Activated T-helper 1 cell treated with anti-CD3 and anti-CD28 coated beads, Interleukin-12 subunit alpha, Interleukin-12 subunit beta, Interleukin-2, Interleukin-4 antibody, amounts not matched to agents 30 ng/mL and 10 ng/mL and 1 ng/mL, durations not matched to agents 14 hours and 24 hours and 36 hours (primary cell): ENCODE data around the gene SND1. TPM values are rescaled to one million over a fixed set of nuclear protein-coding genes. Genes with fewer than 3 reads are reported as not detected.

Source experiments
- DNase-seq: peaks from one replicate; pipeline ENCODE4 v3.0.0; 2021; ENCODE audit warnings: low spot score
- H3K27ac Mint-ChIP-seq: one replicate; pipeline ENCODE4 v1.8.0; 2021; ENCODE audit warnings: mild to moderate bottlenecking, mixed read lengths
- H3K27me3 Mint-ChIP-seq: one replicate; pipeline ENCODE4 v1.8.0; 2022; ENCODE audit warnings: mild to moderate bottlenecking, moderate library complexity, mixed read lengths; ENCODE audit not compliant: insufficient read depth
- H3K36me3 Mint-ChIP-seq: one replicate; pipeline ENCODE4 v1.8.0; 2021; ENCODE audit warnings: low read depth, mixed read lengths
- H3K4me1 Mint-ChIP-seq: one replicate; pipeline ENCODE4 v1.8.0; 2021; ENCODE audit warnings: low read depth, mixed read lengths
- H3K4me3 Mint-ChIP-seq: one replicate; pipeline ENCODE4 v1.8.0; 2021; ENCODE audit warnings: mild to moderate bottlenecking, moderate library complexity, mixed read lengths
- H3K9me3 Mint-ChIP-seq: one replicate; pipeline ENCODE4 v1.8.0; 2021; ENCODE audit warnings: mixed read lengths
- intact Hi-C: fragments of 100-400 bp; cut with micrococcal nuclease; formaldehyde crosslinking; loops from one replicate; pipeline ENCODE4 v1.15.1; 2024
- total RNA-seq: library from RNA; stranded (reverse); gene quantifications from 2 replicates; pipeline ENCODE4 v1.2.3, GENCODE V29; 2022

SND1 gene
- total RNA-seq, 1 donor from 2014 or later, result 292 TPM

DNA sequence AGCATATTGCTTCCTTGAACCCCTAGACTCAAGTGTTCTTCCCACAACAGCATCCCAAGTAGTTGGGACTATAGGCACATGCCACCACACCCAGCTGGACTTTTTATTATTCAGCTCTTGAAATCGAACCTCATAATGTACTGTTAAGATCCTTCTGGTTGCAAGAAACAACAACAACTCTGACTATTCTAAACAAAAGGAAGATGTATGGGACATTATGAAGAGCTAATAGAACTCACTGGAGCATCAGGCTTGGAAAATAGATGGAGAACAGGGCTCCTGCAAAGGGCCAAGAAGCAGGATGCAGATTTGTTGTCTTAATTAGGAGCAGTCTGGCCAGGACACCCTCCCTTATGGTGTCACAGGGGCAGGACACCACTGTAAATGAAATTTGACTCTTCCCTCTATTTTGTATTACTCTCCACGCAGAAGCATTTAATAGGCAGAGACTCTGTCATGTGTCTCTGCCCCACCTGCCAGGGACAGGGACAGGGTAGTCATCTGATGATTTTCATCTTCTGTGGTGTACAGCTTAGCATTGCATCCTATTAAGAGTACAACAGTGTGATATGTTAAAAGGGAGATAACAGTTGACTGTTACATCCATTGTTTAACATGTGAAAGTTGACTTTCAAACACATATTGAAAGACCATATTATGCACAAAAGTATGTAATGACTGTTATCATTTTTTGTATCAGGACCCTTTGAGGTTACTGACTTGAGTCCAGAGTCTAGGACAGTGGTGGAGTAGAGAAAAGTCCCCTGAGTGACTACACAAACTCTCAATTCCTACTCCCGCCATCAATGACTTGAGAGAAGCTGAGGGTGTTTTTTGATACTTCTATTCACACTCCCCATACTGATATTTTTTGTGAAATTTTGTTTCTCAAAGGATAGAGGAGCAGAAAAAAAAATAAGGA is 222.0 kb downstream of the SND1 start:
- intact Hi-C loops, result loop anchor here (1.0 to 2.0 kb wide), 3 partner anchors 18 to 24 kb away; no protein-coding TSS in a partner anchor
- no peak for DNase-seq
- Mint-ChIP-seq H3K27ac (peak overlapping the region; percentile 46), H3K4me1 (no peaks in the 10 kb centered on the region), H3K9me3 (no peaks in the 10 kb centered on the region), H3K36me3 (peaks cover 12% of the 10 kb centered on the region), H3K27me3 (no peaks in the 10 kb centered on the region), H3K4me3 (no peak overlapping the region)

DNA sequence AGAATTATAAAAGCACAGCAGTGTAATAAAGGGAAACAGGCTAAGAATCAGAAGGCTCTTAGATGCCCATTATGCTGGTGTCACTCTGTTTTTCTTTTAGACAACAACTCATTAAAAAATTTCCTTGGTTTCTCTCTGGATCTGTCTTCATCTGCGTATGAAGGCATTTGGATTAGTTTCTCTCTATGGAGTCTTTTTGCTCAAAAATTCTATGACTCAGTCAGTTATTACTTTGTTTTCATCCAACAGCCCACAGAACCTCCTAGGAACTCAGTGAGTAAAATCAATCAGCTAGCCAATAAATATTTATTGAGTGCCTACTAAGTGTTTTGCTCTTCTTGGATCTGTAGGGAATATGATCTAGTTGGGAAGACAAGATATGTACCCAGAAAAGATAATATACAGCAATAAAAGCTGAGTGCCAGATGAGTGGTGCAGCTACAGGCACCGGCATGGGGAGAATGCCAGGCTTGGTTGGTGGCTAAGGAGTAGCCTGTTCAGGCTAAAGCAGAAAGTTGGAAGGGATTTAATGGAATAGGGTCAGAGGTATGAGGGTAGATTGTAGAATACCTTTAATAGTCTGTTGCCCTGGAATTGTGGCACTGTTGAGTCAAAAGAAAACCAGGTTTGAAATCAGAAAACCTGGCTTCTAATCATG is 223.1 kb downstream of the SND1 start:
- DNase-seq, result no peak
- H3K4me3 Mint-ChIP-seq, result no peak overlapping the region
- H3K27ac Mint-ChIP-seq, result no peak overlapping the region
- H3K27me3 Mint-ChIP-seq, result no peaks in the 10 kb centered on the region
- intact Hi-C loops, result loop anchor here (1.0 to 2.0 kb wide), 3 partner anchors 19 to 25 kb away; no protein-coding TSS in a partner anchor
- H3K36me3 Mint-ChIP-seq, result peaks cover 7% of the 10 kb centered on the region
- peaks cover 2% of the 10 kb centered on the region for H3K4me1 Mint-ChIP-seq
- no peaks in the 10 kb centered on the region for H3K9me3 Mint-ChIP-seq

DNA sequence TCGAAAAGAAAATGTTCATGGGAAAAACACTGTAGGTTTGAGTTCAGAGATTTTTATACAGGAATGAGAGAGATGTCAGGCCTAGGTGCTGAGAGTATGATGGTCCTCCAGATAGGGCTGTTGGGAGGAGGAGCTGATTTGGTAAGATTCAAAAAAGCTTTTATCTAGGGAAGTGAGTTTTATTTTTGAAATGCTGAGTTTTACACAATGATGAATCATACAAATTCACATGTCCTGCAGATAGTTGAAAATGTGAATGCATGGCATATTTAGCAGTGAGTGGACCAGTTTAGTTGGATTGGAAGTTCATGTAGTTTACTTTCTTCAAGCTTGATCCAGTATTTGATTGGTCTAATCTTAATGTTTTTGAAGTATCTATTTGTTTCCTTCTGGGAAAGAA is 224.4 kb downstream of the SND1 start:
- no peaks in the 10 kb centered on the region for H3K27me3 Mint-ChIP-seq
- no peak overlapping the region for H3K27ac Mint-ChIP-seq
- H3K4me1 Mint-ChIP-seq, result peaks cover 15% of the 10 kb centered on the region
- H3K4me3 Mint-ChIP-seq, result no peak overlapping the region
- DNase-seq, result no peak
- H3K36me3 Mint-ChIP-seq, result peaks cover 6% of the 10 kb centered on the region
- intact Hi-C loops, result loop anchor here (2.0 kb wide), 1 partner anchor 14 kb away; no protein-coding TSS in a partner anchor
- H3K9me3 Mint-ChIP-seq, result no peaks in the 10 kb centered on the region

DNA sequence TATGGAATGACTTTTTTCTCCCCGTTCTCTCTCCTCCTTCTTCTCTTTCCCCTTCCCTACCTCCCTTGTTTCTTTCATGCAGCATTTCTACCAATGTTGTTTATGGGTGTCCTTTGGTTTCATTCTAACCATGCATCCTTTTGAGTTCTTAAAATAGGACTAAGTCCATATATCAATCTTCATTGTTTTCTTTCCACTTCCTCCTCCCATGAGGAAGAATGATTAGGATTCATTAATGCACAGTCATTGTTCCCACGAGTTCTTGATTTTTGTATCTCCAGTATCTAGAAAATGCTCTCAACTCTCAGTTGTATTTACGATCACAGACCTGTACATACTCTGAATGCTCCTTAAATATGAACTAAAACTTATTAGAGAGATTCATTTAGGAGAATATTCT is 226.0 kb downstream of the SND1 start:
- no peaks in the 10 kb centered on the region for H3K27me3 Mint-ChIP-seq
- H3K4me3 Mint-ChIP-seq, result no peak overlapping the region
- DNase-seq, result no peak
- H3K27ac Mint-ChIP-seq, result no peak overlapping the region
- intact Hi-C loops, result loop anchor here (2.0 kb wide), 1 partner anchor 15 kb away; no protein-coding TSS in a partner anchor
- peaks cover 9% of the 10 kb centered on the region for H3K36me3 Mint-ChIP-seq
- H3K9me3 Mint-ChIP-seq, result no peaks in the 10 kb centered on the region
- H3K4me1 Mint-ChIP-seq, result peaks cover 23% of the 10 kb centered on the region

DNA sequence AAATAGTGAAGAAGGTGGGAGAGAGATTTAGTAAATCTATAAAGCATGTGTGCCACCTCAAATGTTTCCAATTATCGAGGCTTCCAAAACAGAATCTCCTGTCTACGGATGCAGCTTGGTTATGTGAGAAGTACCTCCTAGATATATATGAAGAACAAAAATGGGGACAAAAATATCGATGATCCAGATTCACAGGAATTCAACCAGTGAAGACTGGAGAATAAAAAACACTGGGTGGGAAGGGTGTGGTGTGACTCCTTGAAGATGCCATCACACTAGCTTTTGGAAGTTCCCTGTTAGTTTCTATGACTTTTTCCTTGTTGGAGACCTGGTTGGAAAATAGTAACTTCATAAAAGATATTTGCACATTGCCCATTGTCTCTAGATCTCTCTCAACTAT is 226.8 kb downstream of the SND1 start:
- intact Hi-C loops, result no loop called here
- Mint-ChIP-seq H3K27me3 (no peaks in the 10 kb centered on the region), H3K36me3 (peaks cover 7% of the 10 kb centered on the region), H3K27ac (no peak overlapping the region), H3K4me3 (no peak overlapping the region), H3K4me1 (peaks cover 28% of the 10 kb centered on the region), H3K9me3 (no peaks in the 10 kb centered on the region)
- DNase-seq, result no peak

DNA sequence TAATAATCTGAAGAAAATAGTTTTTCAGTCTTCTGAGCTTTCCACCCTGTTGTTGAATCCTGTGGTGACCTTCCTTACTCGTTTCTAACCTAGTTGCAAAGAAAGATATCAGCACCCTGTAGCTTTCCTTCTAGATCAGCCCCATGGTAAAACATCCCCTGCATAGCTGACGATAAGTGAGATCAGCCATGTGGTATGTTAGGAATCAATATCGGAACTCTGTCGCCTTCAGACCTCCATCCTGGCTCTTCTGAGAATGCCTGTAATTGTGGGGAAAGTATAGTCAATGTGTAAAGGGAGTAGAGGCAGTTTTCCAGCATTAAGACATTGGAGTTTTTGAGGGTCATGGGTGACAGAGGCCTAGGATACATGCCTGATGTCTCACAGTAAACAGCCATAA is 227.4 kb downstream of the SND1 start:
- H3K27ac Mint-ChIP-seq, result no peak overlapping the region
- H3K4me3 Mint-ChIP-seq, result no peak overlapping the region
- intact Hi-C loops, result no loop called here
- peaks cover 29% of the 10 kb centered on the region for H3K4me1 Mint-ChIP-seq
- H3K27me3 Mint-ChIP-seq, result no peaks in the 10 kb centered on the region
- H3K9me3 Mint-ChIP-seq, result no peaks in the 10 kb centered on the region
- no peak for DNase-seq
- H3K36me3 Mint-ChIP-seq, result peaks cover 7% of the 10 kb centered on the region

DNA sequence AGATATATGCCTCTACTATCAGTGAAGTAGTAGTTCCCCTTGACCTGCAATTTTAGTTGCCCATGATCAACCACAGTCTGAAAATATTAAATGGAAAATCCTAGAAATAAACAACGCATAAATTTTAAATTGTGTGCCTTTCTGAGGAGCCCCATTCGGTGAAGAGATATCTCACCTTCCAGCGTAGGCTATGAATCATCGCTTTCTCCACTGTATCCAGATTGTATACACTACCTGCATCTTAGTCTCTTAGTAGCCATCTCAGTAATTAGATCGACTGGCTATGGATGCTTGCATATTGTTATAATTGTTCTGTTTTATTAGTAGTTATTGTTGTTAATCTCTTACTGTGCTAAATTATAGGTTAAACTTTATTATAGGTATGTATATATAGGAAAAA is 227.9 kb downstream of the SND1 start:
- DNase-seq, result no peak
- Mint-ChIP-seq H3K27me3 (no peaks in the 10 kb centered on the region), H3K36me3 (peaks cover 11% of the 10 kb centered on the region), H3K4me3 (no peak overlapping the region), H3K27ac (no peak overlapping the region), H3K9me3 (no peaks in the 10 kb centered on the region), H3K4me1 (peaks cover 34% of the 10 kb centered on the region)
- intact Hi-C loops, result no loop called here

DNA sequence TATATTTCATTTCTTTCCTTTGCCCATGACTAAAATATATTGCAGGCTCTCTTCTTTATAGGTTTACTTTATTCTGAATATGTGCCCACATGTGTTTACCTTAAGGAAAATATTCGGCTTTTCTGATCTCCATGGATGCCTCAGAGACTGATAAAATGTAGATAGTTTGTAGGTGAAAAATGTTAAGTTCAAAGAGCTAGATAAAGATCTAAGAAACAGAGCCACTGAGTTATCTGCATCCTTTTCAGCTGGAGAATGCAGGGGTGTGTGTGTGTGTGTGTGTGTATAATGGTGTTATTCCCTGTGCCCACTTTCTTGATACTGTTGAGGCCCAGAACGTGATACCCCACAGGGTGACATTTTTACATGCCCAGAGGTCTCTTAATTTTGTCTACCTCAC is 228.5 kb downstream of the SND1 start:
- H3K9me3 Mint-ChIP-seq, result no peaks in the 10 kb centered on the region
- H3K27ac Mint-ChIP-seq, result no peak overlapping the region
- no peaks in the 10 kb centered on the region for H3K27me3 Mint-ChIP-seq
- H3K4me3 Mint-ChIP-seq, result no peak overlapping the region
- intact Hi-C loops, result no loop called here
- H3K36me3 Mint-ChIP-seq, result peaks cover 14% of the 10 kb centered on the region
- DNase-seq, result no peak
- H3K4me1 Mint-ChIP-seq, result peaks cover 39% of the 10 kb centered on the region

DNA sequence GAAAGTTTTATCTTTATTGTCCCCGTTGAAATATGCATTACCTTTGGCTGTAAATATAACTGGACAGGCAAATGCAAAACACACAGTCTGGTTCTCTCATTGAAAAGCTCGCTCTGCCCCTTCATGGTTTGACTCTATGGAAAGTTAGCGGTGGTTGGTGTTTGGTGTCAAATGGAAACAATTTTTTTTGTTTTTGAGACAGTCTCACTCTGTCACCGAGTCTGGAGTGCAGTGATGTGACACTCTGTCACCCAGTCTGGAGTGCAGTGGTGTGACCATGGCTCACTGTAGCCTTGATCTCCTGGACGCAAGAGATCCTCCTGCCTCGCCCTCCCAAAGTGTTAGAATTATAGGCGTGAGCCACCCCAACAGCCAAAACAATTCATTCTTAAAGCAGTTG is 229.6 kb downstream of the SND1 start:
- H3K27ac Mint-ChIP-seq, result peak overlapping the region; percentile 53
- peaks cover 14% of the 10 kb centered on the region for H3K36me3 Mint-ChIP-seq
- no peak overlapping the region for H3K4me3 Mint-ChIP-seq
- intact Hi-C loops, result no loop called here
- DNase-seq, result no peak
- H3K9me3 Mint-ChIP-seq, result no peaks in the 10 kb centered on the region
- no peaks in the 10 kb centered on the region for H3K27me3 Mint-ChIP-seq
- peaks cover 45% of the 10 kb centered on the region for H3K4me1 Mint-ChIP-seq

DNA sequence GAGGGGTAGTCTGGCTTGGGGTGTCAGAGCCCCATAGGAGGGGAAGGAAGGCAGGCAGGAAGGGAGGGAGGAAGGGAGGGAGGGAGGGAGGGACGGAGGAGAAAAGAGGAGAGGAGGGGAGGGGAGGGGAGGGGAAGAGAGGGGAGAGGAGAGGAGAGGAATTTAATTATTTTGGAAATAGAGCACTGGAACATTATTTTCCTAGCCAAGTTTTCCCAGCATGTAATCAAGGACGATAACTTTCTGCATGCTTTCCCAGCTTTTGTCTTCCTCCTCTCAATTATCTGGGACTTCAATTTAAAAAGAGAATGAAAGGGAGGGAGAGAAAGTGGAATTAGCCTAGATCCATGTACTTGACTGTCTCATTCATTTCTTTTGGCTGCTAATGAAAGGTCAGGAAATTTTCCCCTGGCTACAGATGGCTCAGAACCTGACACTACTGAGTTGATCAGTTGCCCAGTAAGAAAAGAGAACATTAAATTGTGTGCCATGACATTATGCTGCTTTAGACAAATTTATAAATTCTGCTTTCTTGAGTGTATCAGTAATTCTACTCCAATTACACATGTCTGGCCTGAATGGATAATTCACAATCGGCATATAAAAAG is 230.4 kb downstream of the SND1 start:
- Mint-ChIP-seq H3K4me1 (peaks cover 45% of the 10 kb centered on the region), H3K9me3 (no peaks in the 10 kb centered on the region), H3K4me3 (no peak overlapping the region), H3K27ac (peak overlapping the region; percentile 53), H3K36me3 (peaks cover 14% of the 10 kb centered on the region), H3K27me3 (no peaks in the 10 kb centered on the region)
- intact Hi-C loops, result no loop called here
- DNase-seq, result no peak

DNA sequence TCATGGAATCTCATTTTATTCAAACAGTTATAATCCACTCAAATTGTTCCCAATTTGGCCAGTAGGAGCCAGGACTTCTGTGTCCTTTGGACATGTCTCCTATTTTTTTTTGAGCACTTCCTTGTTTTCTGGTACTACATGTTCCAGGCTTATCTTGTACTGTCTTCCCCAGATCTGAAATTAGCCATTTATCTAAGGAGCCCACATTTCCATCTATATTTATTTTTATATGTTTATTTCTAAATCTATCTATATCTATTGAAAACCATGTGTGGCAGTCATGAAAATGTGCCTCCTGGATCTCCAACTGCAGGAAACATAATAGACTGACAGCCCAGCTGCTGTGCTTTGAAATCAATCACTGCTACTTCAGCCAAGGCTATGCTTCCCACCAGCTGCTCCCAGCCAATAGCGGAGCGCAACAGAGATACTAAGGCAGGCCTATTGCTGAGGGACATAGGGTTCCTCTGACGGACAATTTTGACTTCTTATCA is 232.1 kb downstream of the SND1 start:
- intact Hi-C loops, result no loop called here
- peaks cover 22% of the 10 kb centered on the region for H3K36me3 Mint-ChIP-seq

DNA sequence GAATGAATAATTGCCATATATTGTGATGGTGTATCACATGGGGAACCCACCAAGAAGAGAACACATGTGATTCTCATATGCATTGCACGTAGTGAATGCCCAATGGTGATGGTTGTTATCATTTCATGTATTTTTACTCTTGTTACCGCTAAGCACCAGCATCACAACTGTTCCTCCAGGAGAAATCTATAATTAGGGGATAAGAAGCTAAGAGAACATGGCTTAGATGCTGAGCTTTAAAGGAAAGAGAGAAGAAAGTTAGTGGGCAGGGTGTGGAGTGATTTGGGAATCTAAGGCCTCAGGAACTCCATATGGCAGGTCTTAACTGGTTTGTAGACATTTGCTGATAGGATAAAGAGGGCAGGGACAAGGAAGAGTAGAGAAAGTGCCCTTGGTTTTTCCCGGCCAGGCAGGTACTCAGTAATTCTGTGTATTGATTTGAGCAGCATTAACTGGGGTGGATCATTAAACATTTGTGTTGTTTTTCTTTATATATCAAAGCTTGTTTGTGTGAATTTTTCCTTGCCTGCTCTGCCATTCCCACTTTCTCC is 233.3 kb downstream of the SND1 start:
- Mint-ChIP-seq H3K4me3 (no peak overlapping the region), H3K27me3 (no peaks in the 10 kb centered on the region), H3K36me3 (peaks cover 31% of the 10 kb centered on the region), H3K27ac (no peak overlapping the region), H3K9me3 (no peaks in the 10 kb centered on the region), H3K4me1 (peaks cover 48% of the 10 kb centered on the region)
- intact Hi-C loops, result no loop called here
- DNase-seq, result no peak

More for the DNA sequence above, 232.1 kb downstream of the SND1 start:
- DNase-seq, result no peak
- H3K4me1 Mint-ChIP-seq, result peaks cover 45% of the 10 kb centered on the region
- H3K27ac Mint-ChIP-seq, result no peak overlapping the region
- no peak overlapping the region for H3K4me3 Mint-ChIP-seq
- H3K9me3 Mint-ChIP-seq, result no peaks in the 10 kb centered on the region
- H3K27me3 Mint-ChIP-seq, result no peaks in the 10 kb centered on the region
